Measurements from ENCODE around the gene ERP44.
"Not testable (repeated sequence)": the region's sequence is repeated elsewhere in the genome, so short reads cannot be mapped to it uniquely, and the experiment has no call there.

Gene ERP44

DNA sequence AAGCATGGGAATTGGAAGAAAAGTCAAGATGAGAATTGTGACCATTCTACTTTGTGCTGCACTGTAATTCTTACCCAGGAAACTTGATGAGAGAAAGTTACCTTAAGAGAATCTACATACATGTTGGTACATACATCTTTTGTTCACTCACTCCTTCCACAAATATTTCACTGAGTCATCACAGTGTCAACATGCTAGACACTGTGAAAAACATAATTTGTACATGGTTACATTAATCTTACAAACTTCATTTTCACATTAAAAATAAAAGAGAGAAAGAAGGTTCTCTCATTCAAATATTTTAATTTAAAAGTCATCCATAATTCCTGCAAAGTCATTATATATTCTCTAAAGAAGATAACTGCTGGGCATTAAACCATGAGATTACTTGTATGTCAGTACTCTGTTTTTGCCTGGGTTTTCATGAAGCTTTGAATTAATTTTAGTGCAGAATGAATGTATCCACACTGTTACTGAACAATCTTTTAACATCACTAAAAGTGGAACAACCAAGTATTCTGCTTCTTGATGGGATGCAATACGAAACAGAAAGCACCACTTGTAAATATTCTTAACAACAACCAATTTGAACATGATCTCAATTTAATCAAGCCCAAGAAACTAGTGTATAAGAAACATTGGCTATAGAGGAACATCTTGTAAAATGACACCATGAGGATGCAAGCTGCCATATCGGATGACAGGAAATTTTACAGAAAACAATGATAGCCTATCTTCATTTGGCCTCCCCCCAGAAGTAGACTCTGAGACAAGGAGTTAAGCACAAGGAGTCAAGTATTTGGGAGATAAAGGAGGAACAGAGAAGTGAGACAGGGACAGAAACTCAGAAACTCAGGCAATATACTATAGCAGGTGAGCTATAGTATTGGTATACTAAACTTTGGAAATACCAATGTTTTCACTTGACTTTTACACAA is 28.4 kb downstream of the ERP44 start:
- TF ChIP-seq POLR2AphosphoS5 (IDR thresholded peaks at IDR 0.05; ENCODE audit: low read depth) = no peak
- TF ChIP-seq, protein P1, sequence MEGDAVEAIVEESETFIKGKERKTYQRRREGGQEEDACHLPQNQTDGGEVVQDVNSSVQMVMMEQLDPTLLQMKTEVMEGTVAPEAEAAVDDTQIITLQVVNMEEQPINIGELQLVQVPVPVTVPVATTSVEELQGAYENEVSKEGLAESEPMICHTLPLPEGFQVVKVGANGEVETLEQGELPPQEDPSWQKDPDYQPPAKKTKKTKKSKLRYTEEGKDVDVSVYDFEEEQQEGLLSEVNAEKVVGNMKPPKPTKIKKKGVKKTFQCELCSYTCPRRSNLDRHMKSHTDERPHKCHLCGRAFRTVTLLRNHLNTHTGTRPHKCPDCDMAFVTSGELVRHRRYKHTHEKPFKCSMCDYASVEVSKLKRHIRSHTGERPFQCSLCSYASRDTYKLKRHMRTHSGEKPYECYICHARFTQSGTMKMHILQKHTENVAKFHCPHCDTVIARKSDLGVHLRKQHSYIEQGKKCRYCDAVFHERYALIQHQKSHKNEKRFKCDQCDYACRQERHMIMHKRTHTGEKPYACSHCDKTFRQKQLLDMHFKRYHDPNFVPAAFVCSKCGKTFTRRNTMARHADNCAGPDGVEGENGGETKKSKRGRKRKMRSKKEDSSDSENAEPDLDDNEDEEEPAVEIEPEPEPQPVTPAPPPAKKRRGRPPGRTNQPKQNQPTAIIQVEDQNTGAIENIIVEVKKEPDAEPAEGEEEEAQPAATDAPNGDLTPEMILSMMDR (IDR thresholded peaks at IDR 0.05; ENCODE audit: insufficient read depth, low read length) = no peak
- TF ChIP-seq, protein P2, sequence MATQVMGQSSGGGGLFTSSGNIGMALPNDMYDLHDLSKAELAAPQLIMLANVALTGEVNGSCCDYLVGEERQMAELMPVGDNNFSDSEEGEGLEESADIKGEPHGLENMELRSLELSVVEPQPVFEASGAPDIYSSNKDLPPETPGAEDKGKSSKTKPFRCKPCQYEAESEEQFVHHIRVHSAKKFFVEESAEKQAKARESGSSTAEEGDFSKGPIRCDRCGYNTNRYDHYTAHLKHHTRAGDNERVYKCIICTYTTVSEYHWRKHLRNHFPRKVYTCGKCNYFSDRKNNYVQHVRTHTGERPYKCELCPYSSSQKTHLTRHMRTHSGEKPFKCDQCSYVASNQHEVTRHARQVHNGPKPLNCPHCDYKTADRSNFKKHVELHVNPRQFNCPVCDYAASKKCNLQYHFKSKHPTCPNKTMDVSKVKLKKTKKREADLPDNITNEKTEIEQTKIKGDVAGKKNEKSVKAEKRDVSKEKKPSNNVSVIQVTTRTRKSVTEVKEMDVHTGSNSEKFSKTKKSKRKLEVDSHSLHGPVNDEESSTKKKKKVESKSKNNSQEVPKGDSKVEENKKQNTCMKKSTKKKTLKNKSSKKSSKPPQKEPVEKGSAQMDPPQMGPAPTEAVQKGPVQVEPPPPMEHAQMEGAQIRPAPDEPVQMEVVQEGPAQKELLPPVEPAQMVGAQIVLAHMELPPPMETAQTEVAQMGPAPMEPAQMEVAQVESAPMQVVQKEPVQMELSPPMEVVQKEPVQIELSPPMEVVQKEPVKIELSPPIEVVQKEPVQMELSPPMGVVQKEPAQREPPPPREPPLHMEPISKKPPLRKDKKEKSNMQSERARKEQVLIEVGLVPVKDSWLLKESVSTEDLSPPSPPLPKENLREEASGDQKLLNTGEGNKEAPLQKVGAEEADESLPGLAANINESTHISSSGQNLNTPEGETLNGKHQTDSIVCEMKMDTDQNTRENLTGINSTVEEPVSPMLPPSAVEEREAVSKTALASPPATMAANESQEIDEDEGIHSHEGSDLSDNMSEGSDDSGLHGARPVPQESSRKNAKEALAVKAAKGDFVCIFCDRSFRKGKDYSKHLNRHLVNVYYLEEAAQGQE (IDR thresholded peaks at IDR 0.05; ENCODE audit: insufficient replicate concordance, low read depth) = no peak
- no peak for TF ChIP-seq GABPA (IDR thresholded peaks at IDR 0.05; ENCODE audit: low read depth)
- TF ChIP-seq SPI1 (IDR thresholded peaks at IDR 0.05; ENCODE audit: borderline replicate concordance, low read depth) = no peak
- no peak for DNase-seq (ENCODE audit: low read depth in 1 of 2, low spot score in 1 of 2)
- no peak overlapping the region for H3K27ac ChIP-seq (replicated peaks)
- no peaks in the 10 kb centered on the region for H3K27me3 ChIP-seq (ENCODE audit: insufficient read depth, poor library complexity, severe bottlenecking)
- no peak overlapping the region for H3K4me3 ChIP-seq (replicated peaks; ENCODE audit: insufficient read depth, low read length)

DNA sequence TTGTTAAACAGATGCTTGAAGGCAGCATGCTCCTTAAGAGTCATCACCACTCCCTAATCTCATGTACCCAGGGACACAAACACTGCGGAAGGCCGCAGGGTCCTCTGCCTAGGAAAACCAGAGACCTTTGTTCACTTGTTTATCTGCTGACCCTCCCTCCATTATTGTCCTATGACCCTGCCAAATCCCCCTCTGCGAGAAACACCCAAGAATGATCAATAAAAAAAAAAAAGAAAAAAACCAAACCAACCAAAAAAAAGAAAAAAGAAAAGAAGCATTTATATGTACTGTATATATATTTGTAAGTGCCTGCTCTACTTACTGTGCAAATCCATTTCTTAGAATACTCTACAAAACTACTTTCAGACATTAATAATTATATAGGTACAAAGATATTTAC is 29.7 kb downstream of the ERP44 start:
- not testable (repeated sequence) for H3K27ac ChIP-seq (replicated peaks); H3K4me3 ChIP-seq (replicated peaks; ENCODE audit: insufficient read depth, low read length); H3K27me3 ChIP-seq (ENCODE audit: insufficient read depth, poor library complexity, severe bottlenecking); DNase-seq (ENCODE audit: low read depth in 1 of 2, low spot score in 1 of 2)

DNA sequence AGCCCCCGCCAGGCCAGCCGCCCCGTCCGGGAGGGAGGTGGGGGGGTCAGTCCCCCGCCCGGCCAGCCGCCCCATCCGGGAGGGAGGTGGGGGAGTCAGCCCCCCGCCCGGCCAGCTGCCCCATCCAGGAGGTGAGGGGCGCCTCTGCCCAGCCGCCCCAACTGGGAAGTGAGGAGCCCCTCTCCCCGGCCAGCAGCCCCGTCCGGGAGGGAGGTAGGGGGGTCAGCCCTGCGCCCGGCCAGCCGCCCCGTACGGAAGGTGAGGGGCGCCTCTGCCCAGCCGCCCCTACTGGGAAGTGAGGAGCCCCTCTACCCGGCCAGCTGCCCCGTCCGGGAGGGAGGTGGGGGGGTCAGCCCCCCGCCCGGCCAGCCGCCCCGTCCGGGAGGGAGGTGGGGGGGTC is 30.8 kb downstream of the ERP44 start:
- H3K4me3 ChIP-seq (replicated peaks; ENCODE audit: insufficient read depth, low read length); DNase-seq (ENCODE audit: low read depth in 1 of 2, low spot score in 1 of 2); H3K27me3 ChIP-seq (ENCODE audit: insufficient read depth, poor library complexity, severe bottlenecking); H3K27ac ChIP-seq (replicated peaks): not testable (repeated sequence)

DNA sequence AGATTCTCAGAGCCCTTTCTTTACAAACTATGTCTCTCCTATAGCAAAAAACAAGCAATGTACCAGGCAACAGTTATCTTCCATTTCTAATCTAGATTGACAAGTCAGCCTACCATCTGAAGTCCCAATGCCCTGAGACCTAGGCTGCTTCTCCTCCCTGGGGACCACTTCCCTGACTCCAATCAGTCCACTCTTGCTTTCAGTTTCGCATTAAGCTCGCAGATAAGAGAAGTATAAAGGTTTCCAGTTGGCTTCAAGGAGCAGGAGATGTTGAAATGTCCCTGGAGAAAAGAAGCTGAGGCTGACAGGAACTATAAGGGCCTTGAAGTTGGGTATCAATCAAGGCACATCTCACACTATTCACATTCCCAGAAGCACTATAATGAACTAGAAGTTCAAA is 32.3 kb downstream of the ERP44 start:
- TF ChIP-seq SPI1 (IDR thresholded peaks at IDR 0.05; ENCODE audit: borderline replicate concordance, low read depth) (no peak), POLR2AphosphoS5 (IDR thresholded peaks at IDR 0.05; ENCODE audit: low read depth) (no peak), GABPA (IDR thresholded peaks at IDR 0.05; ENCODE audit: low read depth) (no peak)
- TF ChIP-seq, protein P1 (IDR thresholded peaks at IDR 0.05; ENCODE audit: insufficient read depth, low read length) = no peak
- TF ChIP-seq, protein P2 (IDR thresholded peaks at IDR 0.05; ENCODE audit: insufficient replicate concordance, low read depth) = no peak
- no peak overlapping the region for H3K27ac ChIP-seq (replicated peaks)
- H3K27me3 ChIP-seq (ENCODE audit: insufficient read depth, poor library complexity, severe bottlenecking) = no peaks in the 10 kb centered on the region
- DNase-seq (ENCODE audit: low read depth in 1 of 2, low spot score in 1 of 2) = no peak
- H3K4me3 ChIP-seq (replicated peaks; ENCODE audit: insufficient read depth, low read length) = no peak overlapping the region
